HG03159 (cell line): ENCODE data around the gene KIR2DL3.
"Not testable (repeated sequence)": the region's sequence is repeated elsewhere in the genome, so short reads cannot be mapped to it uniquely, and the experiment has no call there.

ENCODE experiments used
- ATAC-seq: cut with Tn5 transposase; IDR thresholded peaks from one replicate; pipeline ENCODE4 v1.9.1; 2021; ENCODE audit warnings: mild to moderate bottlenecking, moderate library complexity; ENCODE audit not compliant: unreplicated experiment

The KIR2DL3 gene

DNA sequence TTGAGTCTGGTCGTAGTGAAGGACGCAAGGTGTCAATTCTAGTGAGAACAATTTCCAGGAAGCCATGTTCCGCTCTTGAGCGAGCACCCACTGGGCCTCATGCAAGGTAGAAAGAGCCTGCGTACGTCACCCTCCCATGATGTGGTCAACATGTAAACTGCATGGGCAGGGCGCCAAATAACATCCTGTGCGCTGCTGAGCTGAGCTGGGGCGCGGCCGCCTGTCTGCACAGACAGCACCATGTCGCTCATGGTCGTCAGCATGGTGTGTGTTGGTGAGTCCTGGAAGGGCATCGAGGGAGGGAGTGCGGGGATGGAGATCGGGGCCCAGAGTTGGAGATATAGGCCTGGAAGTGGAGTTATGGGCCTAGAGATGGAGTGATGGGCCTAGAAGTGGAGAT lies at the start of gene KIR2DL3:
TSS of gene KIR2DL3 (plus strand) at position 208 of the 400 bp plus-strand sequence. CDS start at position 241, 33 bp downstream.
- not testable (repeated sequence) for ATAC-seq

DNA sequence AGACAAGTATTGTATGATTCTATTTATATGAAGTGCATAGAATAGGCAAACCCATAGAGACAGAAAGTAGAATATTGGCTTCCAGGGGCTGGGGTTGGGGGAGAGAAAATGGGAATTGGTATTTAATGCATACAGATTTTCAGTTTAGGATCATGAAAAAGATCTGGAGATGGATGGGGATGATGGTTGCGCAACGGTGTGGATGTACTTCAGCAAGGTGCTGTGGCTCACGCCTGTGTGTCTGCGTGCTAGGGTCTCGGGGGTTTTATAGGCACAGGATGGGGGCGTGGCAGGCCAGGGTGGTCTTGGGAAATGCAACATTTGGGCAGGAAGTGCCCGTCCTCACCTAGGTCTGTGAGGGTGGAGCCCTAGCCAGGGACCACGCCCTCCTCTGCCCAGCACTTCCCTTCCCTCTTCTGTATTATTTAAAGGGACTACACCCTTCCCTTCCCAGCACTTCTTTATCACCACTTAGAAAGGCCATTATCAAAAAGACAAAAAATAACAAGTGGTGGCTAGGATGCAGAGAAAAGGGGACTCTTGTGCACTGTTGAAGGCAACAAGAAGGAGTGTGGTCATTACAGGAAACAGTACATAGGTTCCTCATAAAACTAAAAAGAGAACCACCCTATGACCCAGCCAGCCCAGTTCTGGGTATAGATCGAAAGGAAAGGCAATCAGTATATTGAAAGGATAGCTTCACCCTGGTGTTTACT lies 46.6 kb upstream of the KIR2DL3 start:
- no peak for ATAC-seq

DNA sequence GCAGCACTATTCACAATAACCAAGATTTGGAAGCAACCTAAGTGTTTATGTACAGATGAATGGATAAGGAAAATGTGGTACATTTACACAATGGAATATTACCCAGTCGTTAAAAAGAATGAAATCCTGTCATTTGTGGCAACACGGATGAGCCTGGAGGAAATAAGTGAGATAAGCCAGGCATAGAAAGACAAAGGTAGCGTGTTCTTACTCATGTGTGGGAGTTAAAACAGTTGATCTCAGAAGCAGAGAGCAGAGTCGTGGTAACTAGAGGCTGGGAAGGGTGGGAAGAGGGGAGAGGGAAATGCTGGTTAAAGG lies 46.1 kb upstream of the KIR2DL3 start:
- ATAC-seq: no peak

DNA sequence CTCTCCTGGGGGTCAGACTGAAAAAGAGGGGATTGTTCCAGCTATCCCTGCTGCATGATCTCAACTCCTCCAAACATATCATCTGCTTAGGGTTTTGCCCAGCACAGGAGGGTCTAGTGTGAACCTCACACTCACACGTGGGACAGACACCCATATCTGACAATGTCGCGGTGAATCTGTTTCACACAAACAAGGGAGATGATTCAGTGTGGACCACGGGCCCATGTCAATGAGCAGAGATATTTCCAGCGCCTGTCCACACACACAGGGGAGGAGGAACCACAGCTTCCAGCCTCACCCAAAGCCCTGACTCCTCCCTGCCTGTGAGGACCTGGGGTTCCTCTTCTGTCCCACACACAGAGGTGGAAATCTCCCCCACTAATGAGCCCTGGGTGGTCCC lies 43.7 kb upstream of the KIR2DL3 start:
- no peak for ATAC-seq

DNA sequence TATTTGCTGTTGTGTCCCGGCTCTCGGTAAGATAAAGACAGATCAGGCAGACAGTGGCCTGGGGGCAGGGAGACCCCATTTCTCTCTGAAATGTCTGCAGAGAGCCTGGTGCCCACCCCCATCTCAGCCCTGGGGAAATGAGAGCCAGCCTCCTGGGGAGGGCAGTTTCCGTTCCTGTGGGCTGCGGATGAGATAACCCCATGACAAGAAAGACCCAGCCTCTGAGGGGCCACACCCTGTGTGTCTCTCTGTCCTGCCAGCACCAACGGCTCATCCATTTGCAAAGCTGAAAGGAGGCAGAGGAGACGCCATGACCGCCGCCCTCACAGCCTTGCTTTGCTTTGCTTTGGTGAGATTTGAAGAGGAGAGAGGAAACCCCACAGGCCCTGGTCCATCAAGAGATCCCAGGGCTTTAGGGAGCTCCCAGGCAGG lies 42.2 kb upstream of the KIR2DL3 start:
- no peak for ATAC-seq

DNA sequence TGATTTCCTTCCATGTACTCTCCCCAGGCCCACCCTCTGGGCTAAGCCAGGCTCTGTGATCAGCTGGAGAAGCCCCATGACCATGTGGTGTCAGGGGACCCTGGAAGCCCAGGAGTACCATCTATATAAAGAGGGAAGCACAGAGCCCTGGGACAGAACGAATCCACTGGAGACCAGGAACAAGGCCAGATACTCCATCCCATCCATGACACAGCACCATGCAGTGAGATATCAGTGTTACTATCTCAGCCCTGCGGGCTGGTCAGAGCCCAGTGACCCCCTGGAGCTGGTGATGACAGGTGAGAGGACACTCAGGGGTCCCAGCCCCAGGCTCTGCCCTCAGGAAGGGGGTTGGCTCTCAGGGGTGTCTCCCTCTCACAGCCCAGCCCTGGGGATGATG lies 41.5 kb upstream of the KIR2DL3 start:
- no peak for ATAC-seq

DNA sequence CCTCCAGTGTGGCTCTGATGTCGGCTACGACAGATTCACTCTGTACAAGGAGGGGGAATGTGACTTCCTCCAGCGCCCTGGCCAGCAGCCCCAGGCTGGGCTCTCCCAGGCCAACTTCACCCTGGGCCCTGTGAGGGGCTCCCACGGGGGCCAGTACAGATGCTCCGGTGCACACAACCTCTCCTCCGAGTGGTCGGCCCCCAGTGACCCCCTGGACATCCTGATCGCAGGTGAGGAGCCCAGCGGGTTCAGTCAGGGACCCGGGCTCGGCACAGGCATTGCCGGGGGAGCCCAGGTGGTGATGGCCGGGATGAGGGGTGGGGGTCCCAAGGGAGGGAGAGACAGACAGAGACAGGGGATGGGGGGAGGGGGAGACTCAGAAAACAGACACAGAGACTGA lies 40.6 kb upstream of the KIR2DL3 start:
- ATAC-seq: not testable (repeated sequence)

DNA sequence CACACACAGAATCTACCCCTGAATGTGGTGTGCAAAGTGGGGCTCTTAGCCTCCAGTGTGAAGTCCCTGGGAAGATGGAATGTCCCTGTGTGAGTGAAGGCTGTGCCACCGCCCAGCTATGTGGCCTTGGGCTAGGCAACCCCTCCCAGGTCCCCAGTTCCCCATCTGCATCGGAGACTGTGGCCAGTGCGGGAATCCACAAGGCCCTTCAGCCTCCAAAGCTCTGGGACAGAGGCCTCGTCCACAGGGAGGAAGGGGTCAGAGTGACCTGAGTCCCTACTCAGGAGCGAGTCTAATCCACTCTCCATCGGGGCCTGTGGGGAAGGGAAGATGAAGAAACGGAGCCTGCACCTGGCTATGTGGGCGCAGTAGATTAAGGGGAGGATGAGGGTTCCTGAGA lies 33.4 kb upstream of the KIR2DL3 start:
- no peak for ATAC-seq

DNA sequence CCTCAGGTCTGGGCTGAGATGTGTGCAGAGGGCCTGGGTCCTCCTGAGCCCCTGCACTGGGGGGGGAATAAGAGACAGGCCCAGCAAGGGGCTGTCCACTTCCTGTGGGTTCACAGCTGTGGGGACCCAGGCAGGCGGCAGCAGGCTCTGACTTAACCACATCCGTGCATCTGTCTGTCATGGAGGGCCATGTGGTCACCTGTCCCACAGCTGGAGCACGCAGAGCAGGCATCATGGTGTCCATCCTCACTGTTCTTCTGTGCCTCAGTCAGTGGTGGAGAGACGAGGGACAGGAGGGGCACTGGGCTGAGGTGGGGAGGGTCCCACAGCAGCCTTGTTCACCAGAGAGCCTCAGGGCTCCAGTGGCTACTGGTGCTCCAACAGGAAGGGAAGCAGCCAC lies 30.4 kb upstream of the KIR2DL3 start:
- ATAC-seq: no peak

DNA sequence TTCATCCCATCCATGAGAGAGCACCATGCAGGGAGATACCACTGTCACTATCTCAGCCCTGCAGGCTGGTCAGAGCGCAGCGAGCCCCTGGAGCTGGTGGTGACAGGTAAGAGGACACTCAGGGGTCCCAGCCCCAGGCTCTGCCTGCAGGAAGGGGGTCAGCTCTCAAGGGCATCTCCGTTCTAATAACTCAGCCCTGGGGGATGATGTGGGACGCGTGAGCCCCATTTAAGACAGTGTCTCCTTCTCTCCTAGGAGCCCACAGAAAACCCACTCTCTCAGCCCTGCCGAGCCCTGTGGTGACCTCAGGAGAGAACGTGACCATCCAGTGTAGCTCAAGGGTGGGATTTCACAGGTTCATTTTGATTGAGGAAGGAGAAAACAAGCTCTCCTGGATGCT lies 29.5 kb upstream of the KIR2DL3 start:
- no peak for ATAC-seq

DNA sequence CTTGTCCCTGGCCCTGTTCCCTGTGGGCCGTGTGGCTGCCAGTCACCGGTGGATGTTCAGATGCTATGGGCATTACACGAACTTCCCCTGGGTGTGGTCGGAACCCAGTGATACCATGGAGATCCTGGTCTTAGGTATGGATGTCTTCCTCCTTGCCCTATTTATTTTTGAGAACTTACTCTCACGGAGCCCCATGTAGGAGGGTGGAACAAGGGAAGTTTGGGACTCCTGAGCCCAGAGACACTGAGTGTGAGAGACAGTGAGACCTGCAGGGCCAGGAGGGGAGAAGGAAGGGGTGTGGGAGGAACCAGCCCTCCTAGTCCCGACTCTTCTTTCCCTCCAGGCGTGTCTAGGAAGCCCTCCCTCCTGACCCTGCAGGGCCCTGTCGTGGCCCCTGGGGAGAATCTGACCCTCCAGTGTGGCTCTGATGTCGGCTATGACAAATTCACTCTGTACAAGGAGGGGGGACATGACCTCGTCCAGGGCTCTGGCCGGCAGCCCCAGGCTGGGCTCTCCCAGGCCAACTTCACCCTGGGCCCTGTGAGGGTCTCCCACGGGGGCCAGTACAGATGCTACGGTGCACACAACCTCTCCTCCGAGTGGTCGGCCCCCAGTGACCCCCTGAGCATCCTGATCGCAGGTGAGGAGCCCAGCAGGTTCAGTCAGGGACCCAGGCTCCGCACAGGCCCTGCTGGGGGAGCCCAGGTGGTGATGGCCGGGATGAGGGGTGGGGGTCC lies 28.9 kb upstream of the KIR2DL3 start:
- no peak for ATAC-seq

DNA sequence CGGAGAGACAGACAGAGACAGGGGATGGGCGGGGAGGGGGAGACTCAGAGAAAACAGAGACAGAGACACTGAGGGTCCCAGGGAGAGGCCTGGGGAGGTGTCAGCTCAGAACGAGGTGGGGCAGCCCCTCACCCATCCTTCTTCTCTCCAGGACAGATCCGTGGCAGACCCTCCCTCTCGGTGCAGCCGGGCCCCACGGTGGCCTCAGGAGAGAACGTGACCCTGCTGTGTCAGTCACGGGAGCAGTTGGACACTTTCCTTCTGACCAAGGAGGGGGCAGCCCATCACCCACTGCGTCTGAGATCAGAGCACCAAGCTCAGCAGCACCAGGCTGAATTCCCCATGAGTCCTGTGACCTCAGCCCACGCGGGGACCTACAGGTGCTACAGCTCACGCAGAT lies 28.4 kb upstream of the KIR2DL3 start:
- ATAC-seq: not testable (repeated sequence)

DNA sequence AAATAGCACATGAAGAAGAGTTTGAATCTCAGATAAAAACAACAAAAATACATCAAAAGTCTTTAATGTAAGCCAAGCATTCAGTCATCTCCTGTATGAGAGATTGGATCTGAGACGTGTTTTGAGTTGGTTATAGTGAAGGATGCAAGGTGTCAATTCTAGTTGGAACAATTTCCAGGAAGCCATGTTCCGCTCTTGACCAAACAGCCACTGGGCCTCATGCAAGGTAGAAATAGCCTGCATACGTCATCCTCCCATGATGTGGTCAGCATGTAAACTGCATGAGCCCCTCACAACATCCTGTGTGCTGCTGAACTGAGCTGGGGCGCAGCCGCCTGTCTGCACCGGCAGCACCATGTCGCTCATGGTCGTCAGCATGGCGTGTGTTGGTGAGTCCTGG lies 14.2 kb upstream of the KIR2DL3 start, which contains the start of gene KIR3DL3:
TSS of gene KIR3DL3 (plus strand) at position 301 of the 400 bp plus-strand sequence. CDS start at position 356, 55 bp downstream.
- no peak for ATAC-seq

DNA sequence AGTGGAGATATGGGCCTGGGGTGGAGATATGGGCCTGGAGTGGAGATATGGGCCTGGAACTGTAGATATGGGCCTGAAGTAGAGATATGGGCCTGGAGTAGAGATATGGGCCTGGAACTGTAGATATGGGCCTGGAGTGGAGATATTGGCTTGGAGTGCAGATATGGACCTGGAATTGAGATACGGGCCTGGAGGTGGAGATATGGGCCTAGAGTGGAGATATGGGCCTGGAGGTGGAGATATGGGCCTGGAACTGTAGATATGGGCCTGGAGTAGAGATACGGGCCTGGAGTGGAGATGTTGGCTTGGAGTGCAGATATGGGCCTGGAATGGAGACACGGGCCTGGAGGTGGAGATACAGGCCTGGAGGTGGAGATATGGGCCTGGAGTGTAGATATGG lies 13.7 kb upstream of the KIR2DL3 start:
- no peak for ATAC-seq

DNA sequence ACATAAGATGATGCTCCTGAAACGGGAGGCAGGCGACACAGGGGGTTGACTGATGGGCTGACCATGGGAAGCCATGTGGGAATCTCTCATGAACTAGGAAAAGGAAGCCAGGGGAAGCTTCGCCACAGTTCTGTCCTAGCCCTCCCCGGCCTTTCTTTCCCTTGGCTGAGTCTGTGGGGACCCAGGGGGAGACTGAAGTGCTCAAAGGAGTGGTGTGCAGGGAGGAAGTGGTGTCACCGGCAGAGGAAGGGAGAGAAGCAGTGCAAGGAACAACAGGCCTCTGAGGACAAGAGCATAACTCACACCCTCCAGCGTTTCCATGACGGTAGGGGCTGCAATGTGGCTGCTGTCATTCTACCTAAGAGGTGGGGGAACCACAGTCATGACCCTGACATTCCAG lies 13.0 kb upstream of the KIR2DL3 start:
- ATAC-seq: no peak

DNA sequence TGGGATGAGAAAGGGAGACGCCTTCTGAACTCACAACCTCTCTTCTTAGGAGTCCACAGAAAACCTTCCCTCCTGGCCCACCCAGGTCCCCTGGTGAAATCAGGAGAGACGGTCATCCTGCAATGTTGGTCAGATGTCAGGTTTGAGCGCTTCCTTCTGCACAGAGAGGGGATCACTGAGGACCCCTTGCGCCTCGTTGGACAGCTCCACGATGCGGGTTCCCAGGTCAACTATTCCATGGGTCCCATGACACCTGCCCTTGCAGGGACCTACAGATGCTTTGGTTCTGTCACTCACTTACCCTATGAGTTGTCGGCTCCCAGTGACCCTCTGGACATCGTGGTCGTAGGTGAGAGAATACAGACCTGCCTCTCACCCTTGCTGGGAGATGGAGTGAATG lies 10.8 kb upstream of the KIR2DL3 start:
- ATAC-seq: no peak

DNA sequence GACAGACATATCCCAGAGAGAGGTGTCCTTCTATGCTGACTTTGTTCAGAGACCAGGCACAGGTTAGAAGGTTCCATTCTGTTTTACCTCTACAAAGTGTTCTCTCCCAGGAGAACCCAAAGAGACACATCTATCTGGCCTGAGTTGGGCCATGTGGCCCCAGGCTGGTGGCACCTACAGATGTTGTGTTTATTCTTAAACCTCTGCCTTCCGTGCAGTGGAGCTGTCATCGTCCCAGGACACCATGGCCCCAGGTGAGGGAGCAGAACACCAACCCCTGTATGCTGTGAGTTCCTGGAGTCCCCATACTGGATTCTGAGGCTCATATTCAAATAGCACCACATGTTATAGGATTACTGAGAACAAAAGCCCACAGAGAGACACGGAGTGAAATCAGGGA lies 10.1 kb upstream of the KIR2DL3 start:
- ATAC-seq: no peak

DNA sequence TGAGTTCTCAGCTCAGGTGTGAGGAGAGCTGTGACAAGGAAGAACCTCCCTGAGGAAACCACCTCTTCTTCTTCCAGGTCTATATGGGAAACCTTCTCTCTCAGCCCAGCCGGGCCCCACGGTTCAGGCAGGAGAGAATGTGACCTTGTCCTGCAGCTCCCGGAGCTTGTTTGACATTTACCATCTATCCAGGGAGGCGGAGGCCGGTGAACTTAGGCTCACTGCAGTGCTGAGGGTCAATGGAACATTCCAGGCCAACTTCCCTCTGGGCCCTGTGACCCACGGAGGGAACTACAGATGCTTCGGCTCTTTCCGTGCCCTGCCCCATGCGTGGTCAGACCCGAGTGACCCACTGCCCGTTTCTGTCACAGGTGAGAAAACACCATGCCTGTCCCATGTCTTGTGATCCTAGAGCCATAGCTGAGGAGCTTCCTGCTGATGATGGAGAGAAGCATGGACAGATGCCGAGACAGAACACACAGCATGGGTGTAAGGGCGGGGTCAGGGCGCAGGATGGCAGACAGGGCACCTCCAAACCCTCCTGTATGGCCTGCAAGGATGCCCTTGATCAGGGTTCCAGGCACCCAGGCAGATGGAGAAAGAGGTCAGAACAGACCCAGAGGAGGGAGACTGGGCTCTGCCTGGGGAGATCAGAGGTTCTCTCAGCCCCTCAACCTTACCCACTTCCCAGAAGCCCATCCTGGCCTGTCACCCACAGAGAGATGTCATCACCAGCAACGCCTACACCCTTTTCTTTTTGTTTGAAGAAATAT lies 8.7 kb upstream of the KIR2DL3 start:
- no peak for ATAC-seq

DNA sequence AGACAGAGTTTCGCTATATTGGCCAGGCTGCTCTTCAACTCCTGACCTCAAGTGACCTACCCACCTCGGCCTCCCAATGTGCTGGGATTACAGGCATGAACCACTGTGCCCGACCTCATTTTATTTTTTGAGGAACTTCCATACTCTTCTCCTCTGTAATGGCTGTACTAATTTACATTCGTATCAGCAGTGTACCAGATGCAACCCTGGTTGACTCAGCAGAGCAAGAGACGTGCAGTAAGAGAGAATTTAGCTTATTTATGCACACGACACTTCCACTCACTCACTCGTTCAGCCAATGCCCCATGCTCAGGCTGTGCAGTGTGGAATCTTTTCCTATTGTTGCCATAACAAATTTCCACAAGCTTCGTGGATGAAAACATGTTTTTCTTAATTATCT lies 7.1 kb upstream of the KIR2DL3 start:
- ATAC-seq: no peak

DNA sequence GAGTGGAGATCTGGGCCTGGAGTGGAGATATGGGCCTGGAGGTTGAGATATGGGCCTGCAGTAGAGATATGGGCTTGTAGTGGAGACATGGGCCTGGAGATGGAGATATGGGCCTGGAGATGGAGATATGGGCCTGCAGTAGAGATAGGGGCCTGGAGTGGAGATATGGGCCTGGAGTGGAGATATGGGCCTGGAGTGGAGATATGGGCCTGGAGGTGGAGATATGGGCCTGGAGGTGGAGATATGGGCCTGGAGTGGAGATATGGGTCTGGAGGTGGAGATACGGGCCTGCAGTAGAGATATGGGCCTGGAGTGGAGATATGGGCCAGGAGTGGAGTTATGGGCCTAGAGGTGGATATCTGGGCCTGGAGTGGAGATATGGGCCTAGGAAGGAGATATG lies 402 bp downstream of the KIR2DL3 start:
- ATAC-seq: no peak

DNA sequence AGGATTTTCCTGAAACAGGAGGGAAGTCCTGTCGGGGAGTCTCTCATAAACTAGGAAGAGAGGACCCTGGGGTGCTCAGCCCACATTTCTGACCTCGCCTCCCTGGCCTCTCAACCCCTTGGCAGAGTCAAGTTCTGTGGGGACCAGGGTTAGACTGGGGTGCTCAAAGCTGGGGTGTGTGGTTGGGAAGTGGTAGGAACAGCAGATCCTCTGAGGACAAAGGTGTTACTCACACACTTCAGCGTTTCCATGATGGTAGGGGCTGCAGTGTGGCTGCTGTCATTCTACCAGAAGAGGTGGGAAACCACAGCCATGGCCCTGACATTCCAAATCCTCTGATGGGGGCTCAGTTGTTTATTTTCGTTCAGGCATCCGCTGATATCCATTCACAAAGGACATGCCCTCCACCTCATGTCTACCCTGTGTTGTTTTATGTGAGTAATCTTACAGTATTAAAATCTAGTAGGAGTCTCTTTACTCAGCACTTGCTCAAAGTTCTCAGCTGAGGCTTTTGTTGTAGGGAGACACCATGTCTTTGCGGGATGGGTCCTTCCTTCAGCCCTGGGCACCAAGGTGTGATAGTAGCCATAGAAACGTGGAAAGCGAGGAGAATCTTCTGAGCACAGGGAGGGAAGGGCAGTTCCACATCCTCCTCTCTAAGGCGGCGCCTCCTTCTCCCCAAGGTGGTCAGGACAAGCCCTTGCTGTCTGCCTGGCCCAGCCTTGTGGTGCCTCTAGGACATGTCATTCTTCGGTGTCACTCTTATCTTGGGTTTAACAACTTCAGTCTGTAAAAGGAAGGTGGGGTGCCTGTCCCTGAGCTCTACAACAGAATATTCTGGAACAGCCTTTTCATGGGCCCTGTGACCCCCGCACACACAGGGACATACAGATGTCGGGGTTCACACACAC lies 1.5 kb downstream of the KIR2DL3 start:
- no peak for ATAC-seq
